Activated naive CD8-positive, alpha-beta T cell treated with anti-CD3 and anti-CD28 coated beads, Interleukin-2, amount 10 ng/mL, durations not matched to agents 7 days and 5 days (primary cell): ENCODE data around the gene NOBOX. TPM values are rescaled to one million over a fixed set of nuclear protein-coding genes. Genes with fewer than 3 reads are reported as not detected.

Experiments
- total RNA-seq, 2 experiments: library from RNA; stranded (reverse); gene quantifications; one replicate each; pipeline ENCODE4 v1.2.3, GENCODE V29; 2021

The NOBOX gene
- total RNA-seq, 2 experiments from 2014 or later: not detected

Other genes with a start within 250 kb of the NOBOX start
- 1 to 10 TPM; 1.0 to 2.2 TPM for gene CTAGE4, start 220.2 kb downstream of the NOBOX start, total RNA-seq
- 1 to 10 TPM; 2.5 TPM for gene ARHGEF35, start 207.9 kb downstream of the NOBOX start, total RNA-seq
- gene OR2A42, start 164.1 kb downstream of the NOBOX start, total RNA-seq: not detected
- gene OR2A7, start 138.9 kb downstream of the NOBOX start, total RNA-seq: 1 to 10 TPM; 2.1 to 2.2 TPM
- gene CTAGE8, start 134.4 kb downstream of the NOBOX start, total RNA-seq: 1 to 10 TPM in 1 of 2 experiments, not detected in 1; 1.1 TPM
- gene OR2A1, start 91.3 kb downstream of the NOBOX start, total RNA-seq: under 1 TPM in 1 of 2 experiments, not detected in 1; 0.06 TPM
- gene ARHGEF5, start 48.3 kb downstream of the NOBOX start, total RNA-seq: 1 to 10 TPM; 7.6 to 7.7 TPM